Activated T-cell treated with anti-CD3 and anti-CD28 coated beads for 1 hour (primary cell): Measurements from ENCODE around the gene CD28.

Experiments used
- DNase-seq: peaks from one replicate; pipeline ENCODE4 v3.0.0-alpha.2; 2020; ENCODE audit warnings: low read depth

The CD28 gene

GRCh38 chr2:203715744-203716143 lies 9.3 kb downstream of the CD28 start:
- DNase-seq = no peak

GRCh38 chr2:203718087-203718486 lies 11.6 kb downstream of the CD28 start:
- DNase-seq = peak; percentile 36

GRCh38 chr2:203719456-203720410 lies 13.3 kb downstream of the CD28 start:
- DNase-seq = no peak

- DNase-seq = no peak
These were observed 14.7 kb downstream of the CD28 start for GRCh38 chr2:203720915-203721672.

GRCh38 chr2:203721781-203722300 lies 15.4 kb downstream of the CD28 start:
- DNase-seq = no peak

GRCh38 chr2:203722411-203722810 lies 16.0 kb downstream of the CD28 start:
- DNase-seq = no peak

- DNase-seq = no peak
These were observed 21.9 kb downstream of the CD28 start for GRCh38 chr2:203728321-203728720.

- DNase-seq = no peak
These were observed 23.8 kb downstream of the CD28 start for GRCh38 chr2:203730076-203730729.

- DNase-seq = no peak
These were observed 24.4 kb downstream of the CD28 start for GRCh38 chr2:203730883-203731282.

GRCh38 chr2:203732092-203732952 lies 25.9 kb downstream of the CD28 start:
- no peak for DNase-seq

- no peak for DNase-seq
These were observed 26.6 kb downstream of the CD28 start for GRCh38 chr2:203732953-203733510.

GRCh38 chr2:203733684-203734083 lies 27.2 kb downstream of the CD28 start:
- DNase-seq = no peak

GRCh38 chr2:203734276-203734983 lies 28.0 kb downstream of the CD28 start:
- DNase-seq = no peak

- DNase-seq = no peak
These were observed 30.9 kb downstream of the CD28 start for GRCh38 chr2:203737360-203737759.

GRCh38 chr2:203739351-203739750 lies 32.9 kb downstream of the CD28 start:
- DNase-seq = no peak

GRCh38 chr2:203740871-203741281 lies 34.4 kb downstream of the CD28 start:
- DNase-seq = no peak

GRCh38 chr2:203741566-203741965 lies 35.1 kb downstream of the CD28 start:
- DNase-seq = no peak

- no peak for DNase-seq
These were observed 37.1 kb downstream of the CD28 start for GRCh38 chr2:203743441-203743981.

GRCh38 chr2:203744091-203744490 lies 37.7 kb downstream of the CD28 start:
- no peak for DNase-seq

- DNase-seq = no peak
These were observed 38.8 kb downstream of the CD28 start for GRCh38 chr2:203745267-203745666.
